ENCODE data around the gene DOK6. TPM values are rescaled to one million over a fixed set of nuclear protein-coding genes. Genes with fewer than 3 reads are reported as not detected.

The DOK6 gene
- total RNA-seq, 1 experiment from 2014 or later: not detected

DNA sequence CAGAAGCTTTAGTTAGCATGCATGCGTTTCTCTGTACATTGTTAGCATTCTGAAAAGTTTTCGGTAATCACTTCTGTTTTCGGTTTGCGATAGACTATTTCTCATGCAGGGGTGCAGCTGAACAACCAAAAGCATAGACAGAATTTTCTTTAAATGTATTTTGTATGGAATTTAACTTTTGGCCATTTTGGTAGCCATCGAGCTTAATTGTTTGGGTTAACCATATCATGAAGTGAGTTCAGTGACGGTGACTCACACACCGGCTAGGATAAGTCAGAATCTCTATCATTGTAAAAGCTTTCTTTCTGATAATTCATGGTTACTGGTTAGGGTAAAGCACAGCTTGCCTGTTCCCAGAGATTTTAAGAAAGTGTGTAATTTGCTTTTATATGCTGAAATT lies 439.8 kb downstream of the DOK6 start:
- Histone ChIP-seq H3K4me3 (no peak overlapping the region), H4K20me1 (ENCODE audit: insufficient read depth) (no peaks in the 10 kb centered on the region), H3K9me3 (ENCODE audit: insufficient read depth, low read depth) (no peaks in the 10 kb centered on the region), H3K27me3 (ENCODE audit: insufficient read depth, low read depth) (no peaks in the 10 kb centered on the region), H2AFZ (no peak overlapping the region), H3F3A (ENCODE audit: insufficient read depth, low read depth) (no peaks in the 10 kb centered on the region), H3K9me2 (ENCODE audit: insufficient read depth) (no peaks in the 10 kb centered on the region), H3K27ac (no peak overlapping the region), H3K79me2 (ENCODE audit: low read depth) (no peaks in the 10 kb centered on the region), H3K4me1 (replicated peaks; ENCODE audit: insufficient read depth) (no peaks in the 10 kb centered on the region), H3K4me2 (no peak overlapping the region), H3K36me3 (ENCODE audit: low read depth) (no peaks in the 10 kb centered on the region)
- no peak for TF ChIP-seq CTCF (conservative IDR thresholded peaks at IDR 0.05)
- TF ChIP-seq EZH2 (IDR thresholded peaks at IDR 0.05; ENCODE audit: low read depth): no peak
- CTCF ChIA-PET: no interaction called here
- POLR2A ChIA-PET (ENCODE audit: unreplicated experiment): no interaction called here
- DNase-seq: no peak
- intact Hi-C loops (cut with micrococcal nuclease; ENCODE audit: unreplicated experiment): no loop called here
- BruUV-seq (replicated peaks): no TSS peak

- Histone ChIP-seq H4K20me1 (ENCODE audit: insufficient read depth) (no peaks in the 10 kb centered on the region), H2AFZ (no peak overlapping the region), H3K4me2 (no peak overlapping the region), H3K36me3 (ENCODE audit: low read depth) (no peaks in the 10 kb centered on the region), H3F3A (ENCODE audit: insufficient read depth, low read depth) (no peaks in the 10 kb centered on the region), H3K27me3 (ENCODE audit: insufficient read depth, low read depth) (no peaks in the 10 kb centered on the region), H3K27ac (no peak overlapping the region), H3K4me1 (replicated peaks; ENCODE audit: insufficient read depth) (no peaks in the 10 kb centered on the region), H3K4me3 (no peak overlapping the region), H3K9me3 (ENCODE audit: insufficient read depth, low read depth) (no peaks in the 10 kb centered on the region), H3K9me2 (ENCODE audit: insufficient read depth) (no peaks in the 10 kb centered on the region), H3K79me2 (ENCODE audit: low read depth) (no peaks in the 10 kb centered on the region)
- ChIA-PET POLR2A (ENCODE audit: unreplicated experiment) (no interaction called here), CTCF (no interaction called here)
- BruUV-seq (replicated peaks): no TSS peak
- TF ChIP-seq CTCF (conservative IDR thresholded peaks at IDR 0.05): no peak
- TF ChIP-seq EZH2 (IDR thresholded peaks at IDR 0.05; ENCODE audit: low read depth): no peak
- intact Hi-C loops (cut with micrococcal nuclease; ENCODE audit: unreplicated experiment): no loop called here
- DNase-seq: no peak
These were observed 440.4 kb downstream of the DOK6 start for GRCh38 chr18:69841117-69841516.

DNA sequence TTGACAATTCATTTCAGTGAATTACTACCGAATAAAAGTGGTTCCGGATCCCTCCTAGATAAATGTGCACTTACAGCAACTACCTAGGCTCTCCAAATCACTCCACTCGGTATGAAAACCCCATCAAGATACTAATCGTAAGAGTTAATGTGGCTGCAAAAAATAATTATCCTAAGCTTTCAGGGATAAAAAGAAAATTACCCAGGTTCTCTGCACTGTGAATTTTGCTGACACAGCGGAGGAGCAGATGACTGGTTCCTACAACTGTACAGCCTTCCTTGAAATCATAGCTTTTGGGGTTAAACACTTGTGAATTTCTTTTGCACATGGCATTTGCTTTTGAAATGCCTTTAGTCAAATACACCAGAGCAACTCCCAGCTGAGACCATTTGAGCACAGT lies 442.3 kb downstream of the DOK6 start:
- no peaks in the 10 kb centered on the region for H4K20me1 ChIP-seq (ENCODE audit: insufficient read depth)
- no TSS peak for BruUV-seq (replicated peaks)
- intact Hi-C loops (cut with micrococcal nuclease; ENCODE audit: unreplicated experiment): no loop called here
- H3K27me3 ChIP-seq (ENCODE audit: insufficient read depth, low read depth): no peaks in the 10 kb centered on the region
- H2AFZ ChIP-seq: no peak overlapping the region
- no peak for DNase-seq
- H3K9me2 ChIP-seq (ENCODE audit: insufficient read depth): no peaks in the 10 kb centered on the region
- H3K4me3 ChIP-seq: no peak overlapping the region
- no peaks in the 10 kb centered on the region for H3K36me3 ChIP-seq (ENCODE audit: low read depth)
- H3K9me3 ChIP-seq (ENCODE audit: insufficient read depth, low read depth): no peaks in the 10 kb centered on the region
- H3K79me2 ChIP-seq (ENCODE audit: low read depth): no peaks in the 10 kb centered on the region
- no peak overlapping the region for H3K27ac ChIP-seq
- ChIA-PET POLR2A (ENCODE audit: unreplicated experiment) (no interaction called here), CTCF (no interaction called here)
- H3K4me2 ChIP-seq: no peak overlapping the region
- no peaks in the 10 kb centered on the region for H3K4me1 ChIP-seq (replicated peaks; ENCODE audit: insufficient read depth)
- H3F3A ChIP-seq (ENCODE audit: insufficient read depth, low read depth): no peaks in the 10 kb centered on the region
- TF ChIP-seq CTCF (conservative IDR thresholded peaks at IDR 0.05) (no peak), EZH2 (IDR thresholded peaks at IDR 0.05; ENCODE audit: low read depth) (no peak)

Data from PC-9 (cell line).